HG03342 (cell line): Measurements from ENCODE around the gene ZNF219.
"Not testable (repeated sequence)": the region's sequence is repeated elsewhere in the genome, so short reads cannot be mapped to it uniquely, and the experiment has no call there.

Experiments used
- ATAC-seq: cut with Tn5 transposase; IDR thresholded peaks from one replicate; pipeline ENCODE4 v1.9.1; 2021; ENCODE audit warnings: mild to moderate bottlenecking, moderate library complexity; ENCODE audit not compliant: unreplicated experiment

ZNF219 gene

GRCh38 chr14:21048638-21049037, 49.8 kb downstream of the ZNF219 start:
- no peak for ATAC-seq

GRCh38 chr14:21047378-21047781, 51.1 kb downstream of the ZNF219 start:
- ATAC-seq: no peak

GRCh38 chr14:21043974-21044618, 54.4 kb downstream of the ZNF219 start:
- ATAC-seq: no peak

GRCh38 chr14:21043387-21043973, 55.0 kb downstream of the ZNF219 start:
- ATAC-seq: no peak

GRCh38 chr14:21042918-21043317, 55.5 kb downstream of the ZNF219 start:
- no peak for ATAC-seq

GRCh38 chr14:21041676-21042433, 56.6 kb downstream of the ZNF219 start, which contains the start of gene RNASE7:
Gene RNASE7 (plus strand): TSS chr14:21042362. CDS start chr14:21042993, 631 bp downstream.
- ATAC-seq: no peak

- ATAC-seq: not testable (repeated sequence)
Observed at GRCh38 chr14:21040941-21041340, 57.5 kb downstream of the ZNF219 start.

GRCh38 chr14:21040370-21040925, 58.0 kb downstream of the ZNF219 start:
- ATAC-seq: no peak
